GM18499 (cell line): ENCODE data around the gene OGFOD1.

ENCODE experiments used
- ATAC-seq: cut with Tn5 transposase; IDR thresholded peaks from one replicate; pipeline ENCODE4 v1.9.1; 2021; ENCODE audit warnings: moderate number of reproducible peaks; ENCODE audit not compliant: insufficient read depth, unreplicated experiment

Gene OGFOD1

DNA sequence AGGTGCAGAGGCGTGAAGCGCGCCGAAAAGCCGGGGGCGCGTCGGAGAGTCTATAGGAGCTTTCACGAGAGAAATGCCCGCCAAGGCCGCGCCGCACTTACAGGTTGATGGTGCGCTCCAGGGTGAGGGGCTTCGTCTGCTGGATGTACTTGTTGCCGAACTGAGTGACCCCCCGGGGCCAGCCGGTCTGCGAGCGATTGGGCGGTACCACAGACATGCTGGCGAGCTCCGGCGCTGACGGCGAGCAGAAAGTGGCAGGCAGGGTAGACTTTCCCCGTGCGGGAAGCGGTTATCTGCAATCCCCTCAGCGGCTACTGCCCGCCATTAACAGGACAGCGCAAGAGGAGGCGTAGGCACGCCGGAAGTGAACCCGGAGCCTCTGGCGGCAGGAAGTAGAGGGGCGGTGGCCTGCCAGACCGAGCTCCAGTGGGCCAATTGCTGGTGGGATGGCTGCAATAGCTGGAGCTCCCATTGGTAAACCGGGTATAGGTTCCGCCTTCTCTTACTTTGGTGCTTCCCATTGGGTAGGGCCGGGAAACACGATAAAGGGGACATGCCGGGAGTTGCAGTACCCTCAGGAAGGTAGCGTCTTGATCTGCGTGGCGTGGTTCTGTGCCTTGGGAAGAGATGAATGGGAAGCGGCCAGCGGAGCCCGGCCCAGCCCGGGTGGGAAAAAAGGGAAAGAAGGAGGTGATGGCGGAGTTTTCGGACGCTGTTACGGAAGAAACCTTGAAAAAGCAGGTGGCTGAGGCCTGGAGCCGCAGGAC, at the start of gene OGFOD1, which contains the start of gene NUDT21:
OGFOD1 (plus strand) TSS at position 569 of the 767 bp plus-strand sequence; CDS start at position 628, 59 bp downstream.
NUDT21 (minus strand) TSS at position 347 of the 767 bp plus-strand sequence; CDS start at position 217, 130 bp downstream.
- ATAC-seq, result peak; percentile 93

DNA sequence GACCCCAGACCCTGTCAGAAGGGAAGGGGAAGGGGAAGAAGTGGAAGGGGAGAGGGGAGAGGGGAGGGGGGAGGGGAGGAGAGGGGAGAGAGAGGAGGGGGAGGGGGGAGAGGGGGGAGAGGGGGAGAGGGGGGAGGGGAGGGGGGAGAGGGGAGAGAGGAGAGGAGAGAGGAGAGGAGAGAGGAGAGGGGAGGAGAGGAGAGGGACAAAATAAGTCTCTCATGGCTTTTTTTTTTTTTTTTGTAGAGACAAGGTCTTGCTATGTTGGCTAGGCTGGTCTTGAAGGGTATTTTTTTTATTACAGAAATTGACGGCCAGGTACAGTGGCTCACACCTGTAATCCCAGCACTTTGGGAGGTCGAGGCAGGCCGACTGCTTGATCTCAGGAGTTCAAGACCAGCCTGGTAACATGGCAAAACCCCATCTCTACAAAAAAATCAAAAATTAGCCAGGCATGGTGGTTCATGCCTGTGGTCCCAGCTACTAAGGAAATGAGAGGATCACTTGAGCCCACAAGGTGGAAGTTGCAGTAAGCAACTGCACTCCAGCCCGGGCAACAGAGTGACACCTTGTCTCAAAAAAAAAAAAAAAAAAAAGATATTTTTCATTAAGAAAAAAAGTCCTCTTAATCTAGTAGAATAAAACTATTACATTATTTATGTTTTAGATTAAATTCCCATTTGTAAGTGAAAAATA, 45.2 kb upstream of the OGFOD1 start:
- ATAC-seq, result no peak

DNA sequence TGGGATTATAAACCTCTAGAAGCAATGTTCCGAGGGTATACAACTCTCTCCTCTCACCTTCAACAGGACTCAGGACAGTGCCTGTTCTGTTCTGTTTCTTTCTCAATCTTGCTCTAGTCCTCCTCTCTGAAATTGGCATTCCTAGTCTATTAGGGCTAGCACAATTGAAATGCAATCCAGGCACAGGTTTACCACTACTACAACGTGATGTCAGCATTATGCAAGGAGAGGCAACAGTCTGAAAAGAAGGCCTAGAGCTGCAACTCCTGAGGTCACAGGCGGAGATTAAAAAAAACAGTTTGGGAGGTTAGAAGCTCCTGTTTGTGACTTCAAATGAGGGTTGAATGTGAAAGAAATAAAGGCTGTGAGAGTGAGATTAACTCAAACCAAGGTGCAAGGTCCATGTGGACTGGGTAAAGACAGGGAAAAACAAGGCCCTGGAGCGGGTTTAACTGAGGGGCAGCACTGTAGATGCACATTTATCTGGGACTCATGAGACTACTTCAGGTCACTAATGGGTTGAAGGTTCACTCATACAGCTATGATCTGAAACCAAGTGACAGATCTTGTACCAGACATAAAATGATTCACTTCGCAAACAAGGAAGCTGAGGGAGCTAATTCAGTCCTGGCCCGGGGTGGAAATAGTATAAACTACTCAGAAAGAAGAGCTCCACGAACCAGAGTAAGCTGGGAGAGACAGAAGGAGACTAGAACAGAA, 42.8 kb upstream of the OGFOD1 start:
- ATAC-seq, result no peak

DNA sequence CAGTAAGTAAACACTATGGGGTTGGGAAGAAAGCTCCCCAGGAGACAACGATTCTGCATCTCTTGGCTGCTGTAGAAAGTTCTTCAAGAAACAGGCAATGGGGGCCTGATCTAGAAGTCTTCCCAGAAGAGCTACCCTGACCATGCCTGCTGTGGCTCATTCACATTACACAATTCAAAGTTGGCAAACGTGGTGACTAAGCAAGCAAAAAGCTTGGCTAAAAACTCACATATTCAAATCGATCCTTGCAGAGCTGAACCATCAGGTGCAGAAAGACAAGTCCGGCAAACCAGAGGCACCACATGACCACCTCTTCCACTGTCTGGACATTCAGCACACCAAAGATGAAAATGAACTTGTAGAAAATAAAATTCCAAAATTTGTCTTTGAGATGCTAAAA, 42.2 kb upstream of the OGFOD1 start:
- no peak for ATAC-seq

DNA sequence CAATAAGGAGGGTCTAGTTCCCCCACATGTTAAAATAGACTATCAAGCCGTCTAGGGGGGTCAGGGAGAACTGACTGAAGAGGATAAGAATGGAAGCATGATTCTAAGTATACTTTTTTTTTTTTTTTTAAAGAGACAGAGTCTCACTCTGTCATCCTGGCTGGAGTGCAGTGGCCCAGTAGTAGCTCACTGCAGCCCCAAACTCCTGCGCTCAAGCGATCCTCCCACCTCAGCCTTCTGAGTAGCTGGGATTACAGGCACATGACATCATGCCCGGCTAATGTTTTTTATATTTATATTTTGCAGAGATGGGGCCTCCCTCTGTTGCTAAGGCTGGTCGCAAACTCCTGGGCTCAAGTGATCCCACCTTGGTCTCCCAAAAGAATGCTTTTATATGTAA, 40.2 kb upstream of the OGFOD1 start:
- ATAC-seq, result no peak

DNA sequence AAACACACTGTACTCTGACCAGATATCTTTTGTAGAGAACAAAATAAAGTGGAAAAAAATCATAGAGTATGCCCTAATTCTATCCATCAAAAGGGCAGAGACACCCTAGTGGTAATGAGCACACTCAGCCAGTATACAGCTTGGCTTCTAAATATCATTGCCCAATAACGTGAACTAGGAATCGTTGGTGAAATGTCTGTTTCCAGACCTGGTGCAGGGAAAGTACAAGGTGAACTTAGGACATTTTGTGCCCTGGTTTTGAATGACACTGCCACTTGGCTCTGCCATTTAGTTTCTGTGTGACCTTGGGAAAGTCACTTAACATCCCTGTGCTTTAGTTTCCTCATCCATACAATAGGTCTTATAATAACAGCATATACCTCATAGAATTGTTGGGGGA, 39.7 kb upstream of the OGFOD1 start:
- ATAC-seq, result no peak

DNA sequence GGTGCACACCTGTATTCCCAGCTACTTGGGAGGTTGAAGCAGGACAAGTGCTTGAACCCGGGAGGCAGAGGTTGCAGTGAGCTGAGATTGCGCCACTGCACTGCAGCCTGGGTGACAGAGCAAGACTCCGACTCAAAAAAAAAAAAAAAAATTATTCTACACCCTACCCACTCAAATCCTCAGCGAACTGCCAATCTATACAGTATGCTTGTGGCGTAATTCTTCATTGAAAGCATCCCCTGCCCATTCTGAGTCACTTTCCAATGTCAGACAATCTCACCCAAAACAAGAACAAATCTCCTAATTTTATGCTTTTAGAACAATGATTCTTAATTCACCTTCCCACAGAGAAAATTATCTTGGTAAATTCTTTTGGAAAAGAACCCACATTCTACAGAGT, 38.0 kb upstream of the OGFOD1 start:
- ATAC-seq, result no peak

DNA sequence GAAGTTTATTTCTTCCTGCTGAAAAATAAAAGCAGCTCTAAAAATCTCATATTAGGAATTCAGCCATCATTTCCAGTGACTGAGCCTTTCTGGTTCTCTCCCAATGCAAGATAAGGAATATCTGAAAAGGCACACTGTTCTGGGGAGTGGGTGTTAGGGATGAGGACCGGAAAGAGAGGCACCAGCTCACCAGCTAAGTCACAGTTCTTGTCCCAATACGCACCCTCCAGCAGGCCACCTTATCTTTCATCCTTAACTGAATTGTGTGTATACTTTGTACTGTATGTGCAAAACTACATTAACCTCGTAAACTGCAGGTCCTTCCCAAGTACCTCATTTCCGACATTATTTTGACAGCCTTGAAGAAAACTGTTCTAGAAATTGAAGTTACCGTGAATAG, 37.0 kb upstream of the OGFOD1 start:
- ATAC-seq, result no peak

DNA sequence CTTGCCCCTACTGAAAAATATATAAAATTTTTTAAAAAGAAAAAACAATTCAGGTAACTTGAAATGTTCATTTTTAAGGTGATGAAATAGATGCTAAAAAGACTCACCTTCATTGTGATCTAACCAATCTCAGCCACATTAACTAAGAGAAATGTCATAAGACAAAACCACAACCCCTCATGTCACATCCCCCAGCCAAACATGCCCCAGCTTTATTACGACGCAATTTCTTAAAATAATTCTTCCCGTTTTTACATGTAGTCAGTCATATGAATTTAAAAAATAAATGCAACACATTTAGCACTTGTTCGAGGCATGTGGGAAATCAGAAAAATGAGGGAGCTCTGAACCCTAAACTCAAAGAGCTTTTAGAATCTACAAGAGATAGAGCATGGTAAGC, 35.5 kb upstream of the OGFOD1 start:
- no peak for ATAC-seq

DNA sequence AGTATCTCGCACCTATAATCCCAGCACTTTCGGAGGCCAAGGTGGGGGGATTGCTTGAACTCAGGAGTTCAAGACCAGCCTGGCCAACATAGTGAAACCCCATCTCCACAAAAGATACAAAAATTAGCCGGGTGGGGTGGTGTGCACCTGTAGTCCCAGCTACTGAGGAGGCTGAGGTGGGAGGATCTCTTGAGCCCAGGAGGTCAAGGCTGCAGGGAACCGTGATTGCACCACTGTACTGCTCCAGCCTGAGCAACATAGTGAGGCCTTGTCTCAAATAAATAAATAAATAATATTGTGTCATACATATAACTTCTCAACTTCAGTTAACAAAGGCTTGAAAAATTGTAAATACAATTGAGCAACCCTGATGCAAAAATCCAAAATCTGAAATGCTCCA, 34.2 kb upstream of the OGFOD1 start:
- no peak for ATAC-seq

DNA sequence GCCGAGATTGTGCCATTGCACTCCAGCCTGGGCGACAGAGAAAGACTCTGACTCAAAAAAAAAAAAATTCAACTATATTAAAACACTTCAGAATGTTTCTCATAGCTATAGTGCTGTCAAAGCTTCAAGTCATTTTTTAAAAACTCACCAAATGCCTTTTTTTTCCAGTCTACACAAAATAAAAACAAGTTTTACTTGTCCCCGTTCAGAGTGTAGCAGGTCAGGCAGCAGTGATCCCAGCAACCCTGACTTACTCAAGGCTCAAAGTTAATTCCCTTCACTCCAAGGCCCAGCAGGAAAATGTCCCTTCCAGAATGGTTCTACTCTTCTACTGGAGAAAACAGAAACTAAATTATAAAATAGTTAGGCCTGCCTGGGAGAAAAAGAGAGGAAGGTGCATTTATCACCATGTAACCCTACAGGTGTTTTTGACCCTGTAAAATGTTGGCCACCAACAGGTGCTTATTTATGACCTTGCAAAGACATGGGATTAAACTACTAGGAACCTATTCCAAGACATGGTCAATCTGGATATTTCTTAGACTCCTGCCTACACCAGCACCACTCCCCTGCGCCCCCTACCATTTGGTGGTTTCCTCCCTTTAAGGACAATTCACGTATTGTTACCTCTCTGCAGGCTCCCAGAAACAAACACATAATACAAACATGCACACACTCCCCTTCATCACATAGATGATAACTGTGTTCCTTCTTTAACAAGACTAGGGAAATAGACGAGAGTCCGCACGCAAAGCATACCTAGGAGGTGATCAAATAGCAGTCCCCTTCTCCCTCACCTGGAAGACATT, 31.4 kb upstream of the OGFOD1 start:
- no peak for ATAC-seq

DNA sequence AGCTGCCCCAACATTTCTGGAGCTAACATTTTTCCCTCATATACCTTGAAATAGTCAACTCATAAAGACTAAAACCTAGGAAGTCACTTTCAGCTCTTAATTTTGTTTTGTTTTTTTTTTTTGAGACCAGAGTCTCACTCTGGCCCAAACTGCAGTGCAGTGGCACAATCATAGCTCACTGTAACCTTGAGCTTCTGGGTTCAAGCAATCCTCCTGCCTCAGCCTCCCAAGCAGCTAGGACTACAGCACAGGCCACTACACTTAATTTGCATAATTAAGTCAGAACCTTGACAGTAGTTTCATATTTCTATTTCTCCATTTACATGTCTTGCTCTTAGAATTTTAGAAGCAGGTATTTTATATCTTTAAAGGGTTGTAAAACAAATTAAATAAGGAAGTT, 30.7 kb upstream of the OGFOD1 start:
- no peak for ATAC-seq

DNA sequence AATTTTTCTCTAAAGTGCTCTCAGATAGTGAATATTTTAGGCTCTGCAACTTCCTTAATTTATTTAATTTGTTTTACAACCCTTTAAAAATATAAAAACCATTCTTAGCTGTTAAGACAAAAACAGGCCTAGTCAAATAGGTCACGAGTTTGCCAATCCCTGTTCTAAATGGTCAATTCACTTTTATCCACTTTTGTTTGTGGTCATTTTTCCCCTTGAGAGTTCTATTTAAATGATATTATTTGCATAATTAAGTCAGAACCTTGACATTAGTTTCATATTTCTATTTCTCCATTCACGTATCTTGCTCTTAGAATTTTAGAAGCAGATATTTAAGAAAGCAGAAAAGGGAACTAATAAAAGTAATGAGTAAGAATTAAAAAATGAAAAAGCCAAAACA, 30.0 kb upstream of the OGFOD1 start:
- no peak for ATAC-seq

DNA sequence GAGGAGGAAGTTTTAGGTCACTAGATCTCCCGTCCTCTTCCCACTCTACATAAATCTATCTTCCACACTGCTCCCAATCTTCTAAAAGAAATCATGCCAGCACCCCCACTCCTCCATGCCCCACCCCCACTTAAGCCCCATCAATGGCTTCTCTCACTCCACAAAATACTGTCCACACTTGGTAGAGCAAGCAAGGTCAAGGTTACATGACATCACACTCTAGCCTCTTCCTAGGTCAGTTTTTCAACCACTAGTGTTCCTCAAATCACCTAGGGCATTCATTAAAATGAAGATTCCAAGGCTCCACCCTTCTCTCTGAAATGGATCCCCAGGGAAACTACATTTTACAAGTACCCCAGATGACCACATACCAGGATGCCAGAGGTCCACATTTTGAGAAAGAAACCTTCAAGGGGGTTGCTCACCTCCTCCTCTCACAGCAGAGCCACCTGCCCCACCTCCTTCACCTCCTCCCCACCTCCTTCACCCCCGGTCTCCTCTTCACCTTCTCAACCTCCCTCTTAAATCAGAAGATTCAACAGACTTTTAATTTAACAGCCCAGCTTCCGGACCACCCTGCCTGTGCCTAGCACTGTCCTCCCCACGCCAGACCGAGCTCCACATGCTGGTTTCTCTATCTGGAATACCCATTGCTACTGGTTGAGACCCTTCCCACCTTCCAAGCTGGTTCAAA, 29.2 kb upstream of the OGFOD1 start:
- no peak for ATAC-seq

DNA sequence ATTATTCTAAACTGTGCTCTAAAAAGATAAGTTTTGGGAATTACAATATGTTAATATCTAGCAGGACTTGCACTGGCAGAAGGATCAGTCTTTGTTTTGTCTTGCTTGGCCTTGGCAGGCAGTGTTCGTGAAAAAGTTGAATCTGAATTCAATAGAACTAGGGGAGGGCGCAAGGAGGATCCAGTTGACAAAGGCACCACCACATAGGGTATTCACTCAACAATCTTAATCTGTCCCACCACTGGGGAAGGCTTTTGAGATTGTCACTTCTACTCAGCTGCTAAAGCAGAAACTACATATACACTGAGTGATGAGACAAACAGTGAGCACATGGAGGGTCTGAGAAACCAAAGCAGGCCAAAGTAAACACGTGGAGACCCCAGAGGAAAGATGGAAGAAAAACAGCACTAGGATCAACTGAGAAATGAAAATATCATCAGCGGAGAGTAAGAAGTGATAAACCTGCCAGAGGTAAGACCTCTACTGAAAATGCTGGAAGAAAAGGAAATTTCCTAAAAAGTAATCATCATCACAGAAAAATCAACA, 28.4 kb upstream of the OGFOD1 start:
- no peak for ATAC-seq

DNA sequence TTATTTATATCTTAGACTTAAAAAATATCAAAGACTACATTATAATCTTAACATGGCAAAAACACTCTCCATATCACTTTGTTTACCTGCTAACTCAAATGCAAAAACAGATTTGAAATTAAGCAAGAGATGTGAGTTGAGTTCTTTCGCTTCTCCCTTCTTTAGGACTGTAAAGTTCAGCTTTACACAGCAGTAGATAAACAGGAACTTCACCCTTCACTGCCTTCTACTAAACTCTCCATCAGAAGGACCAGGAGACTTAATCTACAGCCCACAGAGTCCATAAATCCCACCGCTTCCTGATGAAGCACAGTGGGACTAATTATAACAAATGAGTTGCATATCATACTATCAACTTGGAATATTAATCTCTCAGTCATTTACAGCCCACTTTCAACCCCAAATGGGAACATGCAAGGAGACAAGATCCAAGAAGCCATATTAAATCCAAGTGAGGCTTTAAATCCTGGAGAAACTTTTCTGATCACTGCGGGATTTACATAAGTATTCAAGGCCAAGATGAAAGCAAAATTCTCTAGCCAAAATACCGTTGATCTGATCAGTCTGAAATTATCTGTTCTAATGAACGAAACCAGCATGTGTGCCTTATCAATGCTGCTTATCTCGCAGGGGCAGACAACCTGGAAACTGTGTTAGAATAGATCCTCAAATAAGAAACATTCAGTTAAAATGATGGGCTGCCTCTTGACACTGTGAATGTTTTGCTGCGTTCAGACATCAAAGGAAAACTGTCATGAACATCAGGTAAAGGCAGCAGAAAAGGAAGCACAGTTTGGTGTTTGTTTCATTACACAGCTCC, 27.6 kb upstream of the OGFOD1 start:
- peak; percentile 34 for ATAC-seq

DNA sequence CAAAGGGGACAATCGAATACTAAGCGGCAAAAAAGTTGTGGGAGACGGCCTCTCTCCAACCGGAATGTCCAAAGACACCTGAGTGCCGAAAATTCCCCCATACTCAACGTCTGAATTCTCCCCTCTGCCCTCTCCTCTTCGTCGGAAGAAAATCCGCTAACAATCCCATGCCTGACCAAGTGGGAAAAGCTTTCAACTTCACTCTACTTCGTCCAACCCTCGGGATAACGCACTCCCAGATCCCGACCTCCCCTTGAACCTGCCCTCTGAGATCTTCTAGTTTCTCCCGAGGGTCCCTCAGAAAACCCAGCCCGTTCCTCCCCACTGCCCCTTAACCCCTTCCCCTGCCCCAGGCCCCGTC, 27.0 kb upstream of the OGFOD1 start:
- no peak for ATAC-seq

DNA sequence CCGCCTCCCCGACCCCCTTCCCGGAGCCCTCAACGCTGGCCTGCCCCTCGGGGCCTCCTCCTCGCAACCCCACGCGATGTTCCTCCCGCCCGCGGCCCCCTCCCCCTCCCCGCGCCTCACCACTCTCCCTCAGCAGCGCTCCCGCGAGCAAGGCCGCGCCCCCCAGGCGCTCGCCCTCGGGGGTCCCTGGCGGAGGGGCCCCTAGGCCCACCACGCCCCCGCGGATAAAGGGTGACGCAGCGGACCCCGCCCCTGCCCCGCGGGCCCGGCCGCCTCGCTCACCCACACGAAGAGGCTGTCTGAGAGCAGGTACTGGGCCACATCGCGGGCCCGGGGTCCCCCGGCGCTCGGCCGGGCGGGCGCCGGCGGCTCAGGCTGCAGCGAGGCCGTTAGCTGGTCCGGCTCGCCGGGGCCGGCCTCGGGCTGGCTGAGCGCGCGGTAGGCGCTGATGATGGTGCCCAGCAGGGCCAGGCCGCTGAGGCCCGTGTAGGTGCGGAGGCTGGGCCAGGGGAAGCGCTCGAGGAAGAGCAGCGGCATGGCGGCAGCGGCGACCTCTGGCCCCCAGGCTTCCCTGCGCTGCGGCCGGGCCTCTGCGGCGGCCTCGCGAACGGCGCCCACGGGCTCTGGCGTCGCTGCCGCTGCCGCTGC, 26.4 kb upstream of the OGFOD1 start:
- peak; percentile 4 for ATAC-seq
